Activated CD8-positive, alpha-beta T cell treated with anti-CD3 and anti-CD28 coated beads, Interleukin-2, amount 10 ng/mL, durations not matched to agents 7 days and 5 days (primary cell): Measurements from ENCODE around the gene PCP2. TPM values are rescaled to one million over a fixed set of nuclear protein-coding genes. Genes with fewer than 3 reads are reported as not detected.

Source experiments
- ATAC-seq: fragments of 150-1000 bp; cut with Tn5 transposase; one replicate; pipeline ENCODE4 v1.10.0; 2021; ENCODE audit warnings: moderate library complexity
- CTCF ChIA-PET: fragments of 350-600 bp; sonication (Branson Sonifier 250); formaldehyde crosslinking; loops from one replicate; lab custom pipeline; 2021; ENCODE audit warnings: antibody characterized with exemption; lab: Charles Lee
- POLR2A ChIA-PET: fragments of 350-600 bp; sonication (Branson Sonifier 250); formaldehyde crosslinking; loops from one replicate; lab custom pipeline; 2021; ENCODE audit warnings: antibody characterized with exemption; lab: Charles Lee
- DNase-seq: peaks from one replicate; pipeline ENCODE4 v3.0.0-alpha.2; 2020
- H3K27ac Mint-ChIP-seq: one replicate; pipeline ENCODE4 v1.8.0; 2021; ENCODE audit warnings: mild to moderate bottlenecking, mixed read lengths
- H3K27me3 Mint-ChIP-seq: one replicate; pipeline ENCODE4 v1.8.0; 2021; ENCODE audit warnings: low read depth, mixed read lengths
- H3K36me3 Mint-ChIP-seq: one replicate; pipeline ENCODE4 v1.8.0; 2021; ENCODE audit warnings: low read depth, mixed read lengths
- H3K4me1 Mint-ChIP-seq: one replicate; pipeline ENCODE4 v1.8.0; 2021; ENCODE audit warnings: low read depth, mixed read lengths
- H3K4me3 Mint-ChIP-seq: one replicate; pipeline ENCODE4 v1.8.0; 2021; ENCODE audit warnings: mild to moderate bottlenecking, mixed read lengths
- H3K9me3 Mint-ChIP-seq: one replicate; pipeline ENCODE4 v1.8.0; 2022; ENCODE audit warnings: mixed read lengths; ENCODE audit not compliant: insufficient read depth
- total RNA-seq, 2 experiments: library from RNA; stranded (reverse); gene quantifications; one replicate each; pipeline ENCODE4 v1.2.3, GENCODE V29; 2021

PCP2 gene
- 1 to 10 TPM in 1 of 2 experiments, under 1 TPM in 1; 0.63 to 1.0 TPM for total RNA-seq

DNA sequence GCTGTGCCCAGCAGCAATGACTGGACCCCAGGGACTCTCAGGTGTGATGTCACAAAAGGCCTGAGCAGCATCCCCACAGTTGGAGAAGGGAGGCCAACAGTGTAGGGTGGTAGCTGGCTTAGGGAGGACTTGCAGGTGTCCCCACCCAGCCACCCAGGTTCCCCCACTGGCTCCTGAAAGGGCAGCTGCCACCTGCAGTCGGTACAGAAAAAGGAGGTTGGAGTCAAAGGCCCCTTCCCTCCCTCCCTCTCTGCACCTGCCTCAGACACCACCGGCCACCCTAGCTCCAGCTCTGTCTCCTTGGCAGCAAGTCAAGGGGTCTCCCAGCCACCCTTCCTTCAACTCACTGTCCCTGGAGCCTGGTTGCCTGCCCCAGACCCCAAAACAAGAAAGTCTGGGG lies at the start of gene PCP2:
PCP2 (minus strand) TSS at position 22 of the 400 bp plus-strand sequence. CDS start 262 bp downstream, outside the sequence.
- ChIA-PET CTCF (interaction anchor here (0.6 kb wide), 1 partner anchor 19 kb away, joined by 3 read pairs; no protein-coding TSS in a partner anchor), POLR2A (no interaction called here)
- Mint-ChIP-seq H3K27ac (peak within 1 kb of the TSS; percentile 60), H3K9me3 (no peaks in the 10 kb centered on the region), H3K4me3 (no peak within 1 kb of the TSS), H3K36me3 (peaks cover 15% of the 10 kb centered on the region), H3K4me1 (peaks cover 47% of the 10 kb centered on the region), H3K27me3 (no peaks in the 10 kb centered on the region)
- DNase-seq, result no peak
- ATAC-seq, result no peak

GRCh38 chr19:7682175-7682855 lies 48.8 kb upstream of the PCP2 start:
- ChIA-PET POLR2A (no interaction called here), CTCF (interaction anchor here (2.6 to 3.2 kb wide), 3 partner anchors 28 to 118 kb away, joined by 20 to 100 read pairs (median 50); partner anchors contain the start of genes PET100 and XAB2)
- Mint-ChIP-seq H3K4me1 (peaks cover 38% of the 10 kb centered on the region), H3K4me3 (peak overlapping the region; percentile 28), H3K27ac (no peak overlapping the region), H3K27me3 (peaks cover 15% of the 10 kb centered on the region), H3K9me3 (no peaks in the 10 kb centered on the region), H3K36me3 (peaks cover 11% of the 10 kb centered on the region)
- no peak for DNase-seq
- no peak for ATAC-seq

DNA sequence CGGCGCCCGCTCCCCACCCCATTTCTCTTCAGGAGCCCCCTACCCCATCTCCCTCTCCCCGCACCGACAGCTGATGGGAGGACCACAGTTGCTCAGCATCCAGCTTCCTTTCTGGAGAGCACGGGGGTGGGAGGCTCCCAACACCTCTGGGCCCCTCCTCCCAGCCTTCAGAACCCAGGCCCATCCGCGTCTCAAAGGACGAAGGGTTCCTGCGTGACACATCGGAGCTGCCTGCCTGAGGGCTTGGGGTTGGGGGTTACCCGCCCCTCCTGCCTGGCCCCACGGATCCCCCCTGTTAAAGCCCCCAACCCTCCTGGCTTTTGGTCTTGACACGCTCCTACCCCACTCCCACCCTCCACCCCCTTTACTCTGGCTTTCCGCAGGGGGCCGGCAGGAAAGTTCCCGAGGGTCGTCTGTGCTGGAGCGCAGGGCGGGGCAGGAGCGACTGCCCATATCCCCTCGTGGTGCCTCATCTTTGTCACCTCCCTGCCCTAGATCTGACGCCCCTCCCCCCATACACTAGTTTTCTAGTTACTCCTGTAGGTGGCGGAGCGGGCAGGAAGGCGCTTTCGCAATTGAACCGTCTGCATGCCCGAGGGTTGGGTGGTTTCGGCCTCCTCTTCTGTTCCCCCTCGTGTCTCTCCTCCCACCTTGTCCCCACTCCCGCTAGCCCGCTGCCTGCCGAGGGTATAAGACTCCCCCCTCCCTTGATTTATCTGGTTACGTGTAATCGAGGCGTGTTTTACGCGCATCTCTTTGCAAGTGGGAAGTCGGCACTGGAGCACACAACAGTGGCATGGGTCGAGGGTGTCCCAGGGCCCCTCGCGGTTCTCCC lies 48.0 kb upstream of the PCP2 start:
- ATAC-seq (peak; percentile 54), DNase-seq (peak; percentile 93)
- ChIA-PET CTCF (interaction anchor here (0.5 to 3.2 kb wide), 62 partner anchors 8 to 1936 kb away, joined by 3 to 100 read pairs (median 4); partner anchors contain the start of genes ARHGEF18, CD209, FCER2 and MAP2K7), POLR2A (interaction anchor here (0.8 to 1.4 kb wide), 3 partner anchors 38 to 113 kb away, joined by 3 to 5 read pairs (median 5); partner anchors contain the start of genes PET100 and XAB2)
- H3K9me3 Mint-ChIP-seq, result no peaks in the 10 kb centered on the region
- peak overlapping the region; percentile 93 for H3K27ac Mint-ChIP-seq
- H3K27me3 Mint-ChIP-seq, result peaks cover 15% of the 10 kb centered on the region
- peak overlapping the region; percentile 87 for H3K4me3 Mint-ChIP-seq
- peaks cover 46% of the 10 kb centered on the region for H3K4me1 Mint-ChIP-seq
- peaks cover 11% of the 10 kb centered on the region for H3K36me3 Mint-ChIP-seq

GRCh38 chr19:7680606-7681339 lies 47.3 kb upstream of the PCP2 start, which contains the start of gene TRAPPC5:
TSS of gene TRAPPC5 (plus strand) at chr19:7680833. CDS start at chr19:7682254, 1,421 bp downstream.
- Mint-ChIP-seq H3K27ac (peak within 1 kb of the TSS; percentile 93), H3K4me3 (peak within 1 kb of the TSS; percentile 87), H3K36me3 (peaks cover 11% of the 10 kb centered on the region), H3K27me3 (peaks cover 17% of the 10 kb centered on the region), H3K9me3 (no peaks in the 10 kb centered on the region), H3K4me1 (peaks cover 54% of the 10 kb centered on the region)
- POLR2A ChIA-PET, result interaction anchor here (0.8 to 1.4 kb wide), 3 partner anchors 39 to 112 kb away, joined by 3 to 5 read pairs (median 5); partner anchors contain the start of genes PET100 and XAB2
- CTCF ChIA-PET, result interaction anchor here (0.5 to 3.2 kb wide), 63 partner anchors 8 to 1935 kb away, joined by 3 to 100 read pairs (median 4); partner anchors contain the start of genes ARHGEF18, CD209, FCER2 and MAP2K7
- ATAC-seq, result peak; percentile 80
- peak; percentile 88 for DNase-seq

- peaks cover 55% of the 10 kb centered on the region for H3K4me1 Mint-ChIP-seq
- CTCF ChIA-PET, result interaction anchor here (0.7 to 3.2 kb wide), 30 partner anchors 9 to 579 kb away, joined by 3 to 100 read pairs (median 5); partner anchors contain the start of genes FCER2, PET100, RETN and TIMM44
- H3K9me3 Mint-ChIP-seq, result no peaks in the 10 kb centered on the region
Observed at GRCh38 chr19:7679771-7680605, 46.5 kb upstream of the PCP2 start.

DNA sequence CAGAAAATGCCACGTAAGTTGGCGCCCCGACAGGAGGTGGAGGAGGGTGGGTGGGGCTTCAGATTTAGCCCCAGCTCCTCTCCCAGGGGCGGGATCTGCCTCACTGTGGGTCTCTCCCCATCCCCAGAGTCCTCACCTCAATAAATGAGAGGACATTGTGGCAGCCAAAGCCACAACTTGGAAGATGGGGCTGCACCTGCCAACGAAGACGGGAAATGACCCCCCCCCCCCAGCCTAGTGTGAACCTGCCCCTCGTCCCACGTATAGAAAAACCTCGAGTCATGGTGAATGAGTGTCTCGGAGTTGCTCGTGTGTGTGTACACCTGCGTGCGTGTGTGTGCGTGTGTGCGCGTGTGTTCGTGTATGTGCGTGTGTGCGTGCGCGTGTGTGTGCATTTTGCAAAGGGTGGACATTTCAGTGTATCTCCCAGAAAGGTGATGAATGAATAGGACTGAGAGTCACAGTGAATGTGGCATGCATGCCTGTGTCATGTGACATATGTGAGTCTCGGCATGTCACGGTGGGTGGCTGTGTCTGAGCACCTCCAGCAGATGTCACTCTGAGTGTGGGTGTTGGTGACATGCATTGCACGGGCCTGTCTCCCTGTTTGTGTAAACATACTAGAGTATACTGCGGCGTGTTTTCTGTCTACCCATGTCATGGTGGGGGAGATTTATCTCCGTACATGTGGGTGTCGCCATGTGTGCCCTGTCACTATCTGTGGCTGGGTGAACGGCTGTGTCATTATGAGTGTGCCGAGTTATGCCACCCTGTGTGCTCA lies 45.6 kb upstream of the PCP2 start:
- H3K4me1 Mint-ChIP-seq, result peaks cover 60% of the 10 kb centered on the region
- DNase-seq, result peak; percentile 74
- CTCF ChIA-PET, result interaction anchor here (0.8 to 3.1 kb wide), 5 partner anchors 27 to 120 kb away, joined by 3 to 12 read pairs (median 4); no protein-coding TSS in a partner anchor
- no peaks in the 10 kb centered on the region for H3K9me3 Mint-ChIP-seq
- peaks cover 17% of the 10 kb centered on the region for H3K27me3 Mint-ChIP-seq
- peak; percentile 45 for ATAC-seq
- H3K36me3 Mint-ChIP-seq, result peaks cover 11% of the 10 kb centered on the region
- H3K4me3 Mint-ChIP-seq, result peak overlapping the region; percentile 40
- peak overlapping the region; percentile 76 for H3K27ac Mint-ChIP-seq
- POLR2A ChIA-PET, result interaction anchor here (0.9 kb wide), 1 partner anchor 38 kb away, joined by 3 read pairs; no protein-coding TSS in a partner anchor

More at GRCh38 chr19:7679771-7680605, 46.5 kb upstream of the PCP2 start:
- H3K4me3 Mint-ChIP-seq, result peak overlapping the region; percentile 87
- ATAC-seq (no peak), DNase-seq (no peak)
- peak overlapping the region; percentile 76 for H3K27ac Mint-ChIP-seq
- POLR2A ChIA-PET, result interaction anchor here (0.9 to 1.4 kb wide), 2 partner anchors 50 to 112 kb away, joined by 5 read pairs; partner anchors contain the start of genes PET100 and XAB2
- peaks cover 14% of the 10 kb centered on the region for H3K27me3 Mint-ChIP-seq
- peaks cover 11% of the 10 kb centered on the region for H3K36me3 Mint-ChIP-seq

GRCh38 chr19:7677669-7678311 lies 44.3 kb upstream of the PCP2 start:
- Mint-ChIP-seq H3K9me3 (no peaks in the 10 kb centered on the region), H3K36me3 (peaks cover 8% of the 10 kb centered on the region), H3K4me1 (peaks cover 60% of the 10 kb centered on the region), H3K27me3 (peaks cover 19% of the 10 kb centered on the region), H3K4me3 (no peak overlapping the region), H3K27ac (no peak overlapping the region)
- POLR2A ChIA-PET, result interaction anchor here (0.9 to 1.1 kb wide), 3 partner anchors 36 to 48 kb away, joined by 3 read pairs; partner anchors contain the start of genes PET100, STXBP2 and XAB2
- CTCF ChIA-PET, result interaction anchor here (1.3 to 3.1 kb wide), 5 partner anchors 25 to 122 kb away, joined by 3 to 12 read pairs (median 4); no protein-coding TSS in a partner anchor
- ATAC-seq (no peak), DNase-seq (no peak)

DNA sequence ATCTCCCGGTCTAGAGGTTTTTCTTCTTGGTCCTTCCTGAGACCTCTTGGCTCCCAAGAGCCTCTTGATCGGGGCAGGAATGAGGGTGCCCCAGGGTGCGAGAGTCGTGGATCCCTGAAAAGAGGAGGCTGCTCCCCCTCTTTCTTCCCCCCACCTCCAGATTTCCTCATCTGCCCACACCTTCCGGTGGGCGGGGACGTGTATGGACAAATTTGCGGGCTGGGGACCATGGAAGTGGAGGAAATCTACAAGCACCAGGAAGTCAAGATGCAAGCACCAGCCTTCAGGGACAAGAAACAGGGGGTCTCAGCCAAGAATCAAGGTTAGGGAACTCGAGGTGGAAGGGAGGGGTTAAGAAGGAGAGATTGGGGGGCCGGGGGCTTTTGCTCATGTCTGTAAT lies 43.3 kb upstream of the PCP2 start, which contains the start of gene MCEMP1:
MCEMP1 (plus strand) TSS at position 237 of the 400 bp plus-strand sequence; CDS start at position 268, 31 bp downstream.
- peaks cover 20% of the 10 kb centered on the region for H3K27me3 Mint-ChIP-seq
- H3K9me3 Mint-ChIP-seq, result no peaks in the 10 kb centered on the region
- peak within 1 kb of the TSS; percentile 25 for H3K4me3 Mint-ChIP-seq
- POLR2A ChIA-PET, result interaction anchor here (0.5 to 1.1 kb wide), 3 partner anchors 38 to 47 kb away, joined by 3 to 5 read pairs (median 3); partner anchors contain the start of genes PET100, STXBP2 and XAB2
- DNase-seq (no peak), ATAC-seq (no peak)
- CTCF ChIA-PET, result interaction anchor here (1.5 to 3.1 kb wide), 2 partner anchors 109 to 123 kb away, joined by 5 to 12 read pairs; no protein-coding TSS in a partner anchor
- peaks cover 56% of the 10 kb centered on the region for H3K4me1 Mint-ChIP-seq
- H3K36me3 Mint-ChIP-seq, result peaks cover 2% of the 10 kb centered on the region
- no peak within 1 kb of the TSS for H3K27ac Mint-ChIP-seq

DNA sequence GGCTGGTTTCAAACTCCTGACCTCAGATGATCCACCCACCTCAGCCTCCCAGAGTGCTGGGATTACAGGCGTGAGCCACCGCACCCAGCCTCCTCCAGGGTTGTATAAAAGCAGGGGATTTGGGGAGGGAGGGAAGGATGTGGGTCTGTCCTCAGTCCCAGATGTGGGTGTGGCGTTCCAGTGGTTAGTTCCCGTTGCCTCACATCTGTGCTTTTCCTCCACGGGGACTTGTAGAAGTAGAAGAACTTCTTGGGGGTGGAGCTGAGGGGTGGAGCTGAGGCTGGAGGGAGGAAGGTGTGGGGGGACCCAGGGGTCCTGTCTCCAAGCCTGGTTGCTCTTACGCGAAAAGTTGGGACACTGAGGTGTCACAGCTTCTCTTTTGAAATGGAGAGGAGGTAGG lies 42.9 kb upstream of the PCP2 start:
- Mint-ChIP-seq H3K9me3 (no peaks in the 10 kb centered on the region), H3K4me1 (peaks cover 55% of the 10 kb centered on the region), H3K36me3 (no peaks in the 10 kb centered on the region), H3K27ac (no peak overlapping the region), H3K27me3 (peaks cover 23% of the 10 kb centered on the region), H3K4me3 (peak overlapping the region; percentile 25)
- no peak for ATAC-seq
- no peak for DNase-seq
- ChIA-PET POLR2A (interaction anchor here (0.5 kb wide), 1 partner anchor 39 kb away, joined by 5 read pairs; no protein-coding TSS in a partner anchor), CTCF (interaction anchor here (3.1 kb wide), 1 partner anchor 123 kb away, joined by 12 read pairs; no protein-coding TSS in a partner anchor)
